ENCODE results near the gene SHC3. TPM values are rescaled to one million over a fixed set of nuclear protein-coding genes. Genes with fewer than 3 reads are reported as not detected.
A peak's percentile ranks its signal among the peaks of the same experiment; 100 is the strongest.

The SHC3 gene
- total RNA-seq, 4 donors from 2014 or later: 2.3 to 4.9 (median 4.8) TPM

GRCh38 chr9:89005323-89005722 is 173.3 kb downstream of the SHC3 start:
- Histone ChIP-seq H3K27me3 (no peaks in the 10 kb centered on the region), H3K9me3 (no peaks in the 10 kb centered on the region), H3K4me3 (no peak overlapping the region), H3K36me3 (peaks cover 0 to 38% of the 10 kb centered on the region in 2 donors), H3K27ac (peak overlapping the region in 3 of 4 donors; percentile 9 to 43 (median 41)), H3K4me1 (peaks cover 8 to 74% (median 19%) of the 10 kb centered on the region in 3 donors)
- WGBS, 2 donors (ENCODE audit: low coverage in 1 of 2): 64% methylated on average over 6 of the region's 9 CpGs; no CpG with 5 or more reads in 1 of the 2 donors
- TF ChIP-seq EP300 (IDR thresholded peaks at IDR 0.05) (no peak), POLR2A (IDR thresholded peaks at IDR 0.05) (no peak), POLR2AphosphoS5 (IDR thresholded peaks at IDR 0.05) (no peak)
- TF ChIP-seq, protein P1, sequence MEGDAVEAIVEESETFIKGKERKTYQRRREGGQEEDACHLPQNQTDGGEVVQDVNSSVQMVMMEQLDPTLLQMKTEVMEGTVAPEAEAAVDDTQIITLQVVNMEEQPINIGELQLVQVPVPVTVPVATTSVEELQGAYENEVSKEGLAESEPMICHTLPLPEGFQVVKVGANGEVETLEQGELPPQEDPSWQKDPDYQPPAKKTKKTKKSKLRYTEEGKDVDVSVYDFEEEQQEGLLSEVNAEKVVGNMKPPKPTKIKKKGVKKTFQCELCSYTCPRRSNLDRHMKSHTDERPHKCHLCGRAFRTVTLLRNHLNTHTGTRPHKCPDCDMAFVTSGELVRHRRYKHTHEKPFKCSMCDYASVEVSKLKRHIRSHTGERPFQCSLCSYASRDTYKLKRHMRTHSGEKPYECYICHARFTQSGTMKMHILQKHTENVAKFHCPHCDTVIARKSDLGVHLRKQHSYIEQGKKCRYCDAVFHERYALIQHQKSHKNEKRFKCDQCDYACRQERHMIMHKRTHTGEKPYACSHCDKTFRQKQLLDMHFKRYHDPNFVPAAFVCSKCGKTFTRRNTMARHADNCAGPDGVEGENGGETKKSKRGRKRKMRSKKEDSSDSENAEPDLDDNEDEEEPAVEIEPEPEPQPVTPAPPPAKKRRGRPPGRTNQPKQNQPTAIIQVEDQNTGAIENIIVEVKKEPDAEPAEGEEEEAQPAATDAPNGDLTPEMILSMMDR (IDR thresholded peaks at IDR 0.05): no peak
- ATAC-seq: no peak

- TF ChIP-seq POLR2A (IDR thresholded peaks at IDR 0.05) (no peak), POLR2AphosphoS5 (IDR thresholded peaks at IDR 0.05) (no peak), EP300 (IDR thresholded peaks at IDR 0.05) (no peak)
- TF ChIP-seq, protein P1 (IDR thresholded peaks at IDR 0.05): no peak
- H3K36me3 ChIP-seq: peaks cover 0 to 38% of the 10 kb centered on the region in 2 donors
- WGBS, 2 donors (ENCODE audit: low coverage in 1 of 2): 69 to 79% methylated on average over 4 to 5 of the region's 6 CpGs
- H3K4me3 ChIP-seq: no peak overlapping the region
- H3K27me3 ChIP-seq: no peaks in the 10 kb centered on the region
- H3K27ac ChIP-seq: peak overlapping the region; percentile 48 to 98 (median 96)
- peaks cover 11 to 98% (median 39%) of the 10 kb centered on the region in 3 donors for H3K4me1 ChIP-seq
- ATAC-seq: no peak
- H3K9me3 ChIP-seq: no peaks in the 10 kb centered on the region
Measured at GRCh38 chr9:89002987-89003386, 175.6 kb downstream of the SHC3 start.

- Histone ChIP-seq H3K36me3 (peaks cover 0 to 38% of the 10 kb centered on the region in 2 donors), H3K4me1 (peaks cover 11 to 100% (median 49%) of the 10 kb centered on the region in 3 donors), H3K4me3 (no peak overlapping the region), H3K9me3 (no peaks in the 10 kb centered on the region), H3K27ac (peak overlapping the region in 3 of 4 donors; percentile 96 to 98 (median 97)), H3K27me3 (no peaks in the 10 kb centered on the region)
- TF ChIP-seq, protein P1 (IDR thresholded peaks at IDR 0.05): no peak
- TF ChIP-seq POLR2AphosphoS5 (IDR thresholded peaks at IDR 0.05) (no peak), EP300 (IDR thresholded peaks at IDR 0.05) (no peak), POLR2A (IDR thresholded peaks at IDR 0.05) (no peak)
- WGBS, 2 donors (ENCODE audit: low coverage in 1 of 2): 62 to 74% methylated on average over 5 to 6 of the region's 27 CpGs
- ATAC-seq: no peak
Measured at GRCh38 chr9:89001917-89002540, 176.6 kb downstream of the SHC3 start.

DNA sequence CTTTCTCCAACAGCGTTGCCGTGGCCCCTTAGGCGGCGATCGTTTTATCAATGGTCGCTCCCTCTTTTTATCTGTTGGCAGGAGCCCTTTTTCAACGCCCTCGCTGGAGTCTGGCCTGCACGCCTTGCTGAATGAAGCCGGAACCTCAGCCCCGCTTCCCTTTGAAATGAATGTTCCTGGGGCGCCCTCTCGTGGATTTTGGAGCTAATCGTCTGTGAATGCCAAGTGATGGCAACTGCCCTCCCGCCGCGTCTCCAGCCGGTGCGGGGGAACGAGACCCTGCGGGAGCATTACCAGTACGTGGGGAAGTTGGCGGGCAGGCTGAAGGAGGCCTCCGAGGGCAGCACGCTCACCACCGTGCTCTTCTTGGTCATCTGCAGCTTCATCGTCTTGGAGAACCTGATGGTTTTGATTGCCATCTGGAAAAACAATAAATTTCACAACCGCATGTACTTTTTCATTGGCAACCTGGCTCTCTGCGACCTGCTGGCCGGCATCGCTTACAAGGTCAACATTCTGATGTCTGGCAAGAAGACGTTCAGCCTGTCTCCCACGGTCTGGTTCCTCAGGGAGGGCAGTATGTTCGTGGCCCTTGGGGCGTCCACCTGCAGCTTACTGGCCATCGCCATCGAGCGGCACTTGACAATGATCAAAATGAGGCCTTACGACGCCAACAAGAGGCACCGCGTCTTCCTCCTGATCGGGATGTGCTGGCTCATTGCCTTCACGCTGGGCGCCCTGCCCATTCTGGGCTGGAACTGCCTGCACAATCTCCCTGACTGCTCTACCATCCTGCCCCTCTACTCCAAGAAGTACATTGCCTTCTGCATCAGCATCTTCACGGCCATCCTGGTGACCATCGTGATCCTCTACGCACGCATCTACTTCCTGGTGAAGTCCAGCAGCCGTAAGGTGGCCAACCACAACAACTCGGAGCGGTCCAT is 177.4 kb downstream of the SHC3 start:
- WGBS, 2 donors (ENCODE audit: low coverage in 1 of 2): 3 to 11% methylated on average over 11 to 21 of the region's 52 CpGs
- peak; percentile 59 for ATAC-seq
- TF ChIP-seq, protein P1 (IDR thresholded peaks at IDR 0.05): peak; percentile 66 to 92 (median 88)
- TF ChIP-seq EP300 (IDR thresholded peaks at IDR 0.05) (no peak), POLR2AphosphoS5 (IDR thresholded peaks at IDR 0.05) (peak; percentile 21), POLR2A (IDR thresholded peaks at IDR 0.05) (no peak)
- no peaks in the 10 kb centered on the region for H3K27me3 ChIP-seq
- peaks cover 11 to 100% (median 52%) of the 10 kb centered on the region in 3 donors for H3K4me1 ChIP-seq
- peak overlapping the region; percentile 60 to 98 (median 96) for H3K27ac ChIP-seq
- no peaks in the 10 kb centered on the region for H3K9me3 ChIP-seq
- peak overlapping the region in 1 of 2 donors; percentile 32 for H3K4me3 ChIP-seq
- peaks cover 0 to 38% of the 10 kb centered on the region in 2 donors for H3K36me3 ChIP-seq

All from gastroesophageal sphincter (tissue), 4 donors.